Measurements from ENCODE around the gene ITGA1.
"Not testable (repeated sequence)": the region's sequence is repeated elsewhere in the genome, so short reads cannot be mapped to it uniquely, and the experiment has no call there.

ITGA1 gene

DNA sequence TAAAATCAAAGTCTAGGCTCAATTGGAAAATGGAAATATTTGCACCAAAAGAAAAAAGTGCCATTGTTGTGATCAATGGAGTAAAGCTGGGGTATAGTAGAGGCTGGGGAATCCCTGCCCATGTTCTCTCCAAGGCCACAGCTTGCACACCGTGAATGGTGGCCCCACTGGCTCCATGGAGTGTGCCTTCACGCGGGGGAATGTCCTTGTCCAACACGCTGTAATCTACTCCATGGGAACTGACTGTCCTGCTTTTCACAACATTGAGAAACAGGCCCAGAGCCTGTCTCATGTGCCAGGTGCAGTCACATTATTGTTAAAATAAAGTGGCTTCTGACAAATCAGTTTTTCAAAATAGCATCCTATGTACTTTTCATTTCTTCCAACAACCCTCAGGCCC lies 168.3 kb downstream of the ITGA1 start:
- no peak for ATAC-seq (ENCODE audit: low read depth)
- peaks cover 4% of the 10 kb centered on the region for H3K4me1 ChIP-seq (ENCODE audit: insufficient read depth, poor library complexity, severe bottlenecking)
- H3K27me3 ChIP-seq (ENCODE audit: insufficient read depth, poor library complexity, severe bottlenecking) = no peaks in the 10 kb centered on the region
- H3K4me3 ChIP-seq (ENCODE audit: severe bottlenecking) = no peak overlapping the region
- TF ChIP-seq, protein P1, sequence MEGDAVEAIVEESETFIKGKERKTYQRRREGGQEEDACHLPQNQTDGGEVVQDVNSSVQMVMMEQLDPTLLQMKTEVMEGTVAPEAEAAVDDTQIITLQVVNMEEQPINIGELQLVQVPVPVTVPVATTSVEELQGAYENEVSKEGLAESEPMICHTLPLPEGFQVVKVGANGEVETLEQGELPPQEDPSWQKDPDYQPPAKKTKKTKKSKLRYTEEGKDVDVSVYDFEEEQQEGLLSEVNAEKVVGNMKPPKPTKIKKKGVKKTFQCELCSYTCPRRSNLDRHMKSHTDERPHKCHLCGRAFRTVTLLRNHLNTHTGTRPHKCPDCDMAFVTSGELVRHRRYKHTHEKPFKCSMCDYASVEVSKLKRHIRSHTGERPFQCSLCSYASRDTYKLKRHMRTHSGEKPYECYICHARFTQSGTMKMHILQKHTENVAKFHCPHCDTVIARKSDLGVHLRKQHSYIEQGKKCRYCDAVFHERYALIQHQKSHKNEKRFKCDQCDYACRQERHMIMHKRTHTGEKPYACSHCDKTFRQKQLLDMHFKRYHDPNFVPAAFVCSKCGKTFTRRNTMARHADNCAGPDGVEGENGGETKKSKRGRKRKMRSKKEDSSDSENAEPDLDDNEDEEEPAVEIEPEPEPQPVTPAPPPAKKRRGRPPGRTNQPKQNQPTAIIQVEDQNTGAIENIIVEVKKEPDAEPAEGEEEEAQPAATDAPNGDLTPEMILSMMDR (IDR thresholded peaks at IDR 0.05; ENCODE audit: poor library complexity, severe bottlenecking) = no peak
- H3K9me3 ChIP-seq (ENCODE audit: severe bottlenecking) = no peaks in the 10 kb centered on the region
- H3K36me3 ChIP-seq (ENCODE audit: low read depth) = no peaks in the 10 kb centered on the region
- no peak overlapping the region for H3K27ac ChIP-seq (ENCODE audit: poor library complexity, severe bottlenecking)
- DNase-seq (ENCODE audit: low spot score) = no peak

DNA sequence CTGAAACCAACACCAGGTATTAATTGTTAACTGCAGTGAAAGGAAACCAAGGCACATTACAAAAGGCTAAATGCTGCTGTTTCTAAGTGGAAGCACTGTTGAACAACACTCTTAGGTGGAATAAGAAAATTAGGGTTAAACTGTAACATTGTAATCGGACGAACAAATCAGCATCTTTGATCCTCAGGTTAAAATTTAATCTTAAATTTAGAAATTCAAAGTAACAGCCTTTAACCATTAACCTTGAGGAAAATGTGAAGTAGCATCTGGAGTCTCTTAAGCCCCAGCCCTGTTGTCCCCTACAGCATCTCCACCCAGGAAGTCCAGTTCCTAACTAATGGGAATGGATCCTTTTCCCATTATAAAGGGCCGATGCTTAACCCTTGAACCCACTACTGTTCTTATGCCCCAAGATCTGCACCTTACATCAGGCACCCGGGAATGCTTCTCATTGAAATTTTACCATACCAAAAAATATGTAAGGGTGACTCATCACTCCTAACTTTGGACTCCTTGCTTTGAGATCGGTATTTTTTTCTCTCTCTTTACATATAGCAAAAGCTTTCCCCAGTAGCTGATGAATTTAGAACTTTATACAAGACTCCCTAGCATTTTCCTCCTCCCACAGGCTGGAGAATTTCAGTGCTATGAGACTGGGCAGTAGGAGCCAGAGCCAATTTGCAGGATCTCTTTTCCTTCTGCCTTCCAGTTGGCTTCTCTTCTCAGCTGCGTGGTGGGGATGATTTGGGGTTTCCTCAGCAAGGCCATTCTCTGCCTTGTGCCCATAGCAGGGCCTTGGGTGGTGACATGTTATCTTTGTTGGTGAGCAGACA lies 169.4 kb downstream of the ITGA1 start:
- H3K4me3 ChIP-seq (ENCODE audit: severe bottlenecking) = no peak overlapping the region
- no peak for ATAC-seq (ENCODE audit: low read depth)
- no peaks in the 10 kb centered on the region for H3K36me3 ChIP-seq (ENCODE audit: low read depth)

DNA sequence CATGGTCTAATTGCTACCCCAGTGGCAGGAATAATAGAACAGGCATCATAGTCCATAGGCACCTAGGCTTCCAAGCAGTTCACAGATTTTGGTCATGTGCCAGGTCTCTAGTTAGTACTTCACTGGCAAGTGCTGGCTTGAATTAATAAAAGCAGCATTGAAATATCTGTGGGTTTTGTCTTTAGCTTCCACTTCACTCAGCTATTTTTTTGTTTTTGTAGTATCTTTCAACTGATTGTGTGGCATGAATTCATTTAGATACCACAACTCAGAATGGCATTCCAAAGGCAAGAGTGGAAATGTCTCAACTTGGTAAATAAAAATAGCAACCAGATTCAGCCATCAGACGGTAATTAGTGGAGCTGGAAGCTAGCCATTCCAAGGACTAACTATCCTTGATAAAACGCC lies 173.6 kb downstream of the ITGA1 start:
- peak overlapping the region; percentile 52 for H3K27ac ChIP-seq (ENCODE audit: poor library complexity, severe bottlenecking)
- DNase-seq (ENCODE audit: low spot score) = no peak

More for the DNA sequence above, 169.4 kb downstream of the ITGA1 start:
- Histone ChIP-seq H3K9me3 (ENCODE audit: severe bottlenecking) (no peaks in the 10 kb centered on the region), H3K27ac (ENCODE audit: poor library complexity, severe bottlenecking) (no peak overlapping the region), H3K4me1 (ENCODE audit: insufficient read depth, poor library complexity, severe bottlenecking) (peaks cover 5% of the 10 kb centered on the region), H3K27me3 (ENCODE audit: insufficient read depth, poor library complexity, severe bottlenecking) (no peaks in the 10 kb centered on the region)
- TF ChIP-seq, protein P1 (IDR thresholded peaks at IDR 0.05; ENCODE audit: poor library complexity, severe bottlenecking) = no peak
- DNase-seq (ENCODE audit: low spot score) = no peak

DNA sequence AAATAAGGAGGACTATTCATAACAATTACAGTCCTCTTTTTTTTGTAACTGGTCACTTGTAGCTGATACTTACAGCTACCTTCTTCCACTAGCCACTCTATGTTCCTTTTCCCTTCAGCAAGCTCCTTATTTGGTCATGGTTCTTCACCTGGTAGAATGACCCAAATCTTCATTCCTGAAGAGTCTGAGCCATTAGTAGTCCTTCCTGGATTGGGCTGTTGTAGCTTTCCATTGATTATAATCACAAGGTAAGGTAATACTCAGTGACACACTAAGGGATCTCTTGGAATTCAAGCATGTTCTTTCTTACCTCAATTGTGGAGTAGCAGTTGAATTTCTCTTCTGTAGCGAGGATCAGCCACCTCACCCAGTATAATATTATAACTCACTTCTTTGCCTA lies 175.9 kb downstream of the ITGA1 start:
- peaks cover 13% of the 10 kb centered on the region for H3K4me1 ChIP-seq (ENCODE audit: insufficient read depth, poor library complexity, severe bottlenecking)
- DNase-seq (ENCODE audit: low spot score) = no peak
- H3K27me3 ChIP-seq (ENCODE audit: insufficient read depth, poor library complexity, severe bottlenecking) = no peaks in the 10 kb centered on the region
- H3K9me3 ChIP-seq (ENCODE audit: severe bottlenecking) = no peaks in the 10 kb centered on the region
- peak; percentile 79 for ATAC-seq (ENCODE audit: low read depth)
- H3K36me3 ChIP-seq (ENCODE audit: low read depth) = no peaks in the 10 kb centered on the region
- H3K4me3 ChIP-seq (ENCODE audit: severe bottlenecking) = no peak overlapping the region
- TF ChIP-seq, protein P1 (IDR thresholded peaks at IDR 0.05; ENCODE audit: poor library complexity, severe bottlenecking) = no peak
- H3K27ac ChIP-seq (ENCODE audit: poor library complexity, severe bottlenecking) = peak overlapping the region; percentile 9

More for the DNA sequence above, 173.6 kb downstream of the ITGA1 start:
- Histone ChIP-seq H3K4me3 (ENCODE audit: severe bottlenecking) (no peak overlapping the region), H3K27me3 (ENCODE audit: insufficient read depth, poor library complexity, severe bottlenecking) (no peaks in the 10 kb centered on the region), H3K9me3 (ENCODE audit: severe bottlenecking) (no peaks in the 10 kb centered on the region), H3K4me1 (ENCODE audit: insufficient read depth, poor library complexity, severe bottlenecking) (peaks cover 13% of the 10 kb centered on the region), H3K36me3 (ENCODE audit: low read depth) (no peaks in the 10 kb centered on the region)
- no peak; the same call in 2 of the 3 replicates for ATAC-seq (ENCODE audit: low read depth)
- TF ChIP-seq, protein P1 (IDR thresholded peaks at IDR 0.05; ENCODE audit: poor library complexity, severe bottlenecking) = no peak

DNA sequence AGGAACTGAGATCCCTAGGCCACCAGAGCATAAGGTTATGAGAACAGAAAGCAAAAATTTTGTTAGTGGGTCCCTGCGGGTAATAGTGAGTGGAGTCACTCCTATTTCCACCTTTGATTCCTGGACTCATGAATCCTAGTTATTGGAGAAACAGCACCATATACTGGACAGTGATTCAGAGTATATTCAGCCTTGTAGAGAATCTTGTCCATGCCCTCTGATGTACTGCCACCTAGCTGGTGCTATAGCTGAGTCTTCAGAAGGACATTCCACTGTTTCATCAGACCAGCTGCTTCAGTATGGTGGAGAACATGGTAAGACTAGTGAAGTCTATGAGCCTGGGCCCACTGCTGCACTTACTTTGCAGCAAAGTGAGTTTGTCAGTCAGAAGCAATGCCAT lies 176.4 kb downstream of the ITGA1 start:
- no peaks in the 10 kb centered on the region for H3K36me3 ChIP-seq (ENCODE audit: low read depth)
- H3K4me3 ChIP-seq (ENCODE audit: severe bottlenecking) = no peak overlapping the region
- H3K9me3 ChIP-seq (ENCODE audit: severe bottlenecking) = peaks cover 2% of the 10 kb centered on the region
- H3K27me3 ChIP-seq (ENCODE audit: insufficient read depth, poor library complexity, severe bottlenecking) = no peaks in the 10 kb centered on the region
- peaks cover 13% of the 10 kb centered on the region for H3K4me1 ChIP-seq (ENCODE audit: insufficient read depth, poor library complexity, severe bottlenecking)
- H3K27ac ChIP-seq (ENCODE audit: poor library complexity, severe bottlenecking) = peak overlapping the region; percentile 9
- TF ChIP-seq, protein P1 (IDR thresholded peaks at IDR 0.05; ENCODE audit: poor library complexity, severe bottlenecking) = peak; percentile 22
- DNase-seq (ENCODE audit: low spot score) = no peak
- peak; percentile 76 for ATAC-seq (ENCODE audit: low read depth)

DNA sequence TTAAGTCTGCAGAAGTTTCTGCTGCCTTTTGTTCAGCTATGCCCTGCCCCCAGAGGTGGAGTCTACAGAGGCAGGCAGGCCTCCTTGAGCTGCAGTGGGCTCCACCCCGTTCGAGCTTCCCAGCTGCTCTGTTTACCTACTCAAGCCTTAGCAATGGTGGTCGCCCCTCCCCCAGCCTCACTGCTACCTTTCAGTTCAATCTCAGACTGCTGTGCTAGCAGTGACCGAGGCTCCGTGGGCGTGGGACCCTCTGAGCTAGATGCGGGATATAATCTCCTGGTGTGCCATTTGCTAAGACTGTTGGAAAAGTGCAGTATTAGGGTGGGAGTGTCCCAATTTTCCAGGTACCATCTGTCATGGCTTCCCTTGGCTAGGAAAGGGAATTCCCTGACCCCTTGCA lies 188.4 kb downstream of the ITGA1 start:
- not testable (repeated sequence) for H3K4me1 ChIP-seq (ENCODE audit: insufficient read depth, poor library complexity, severe bottlenecking); DNase-seq (ENCODE audit: low spot score); H3K27me3 ChIP-seq (ENCODE audit: insufficient read depth, poor library complexity, severe bottlenecking); H3K9me3 ChIP-seq (ENCODE audit: severe bottlenecking); H3K36me3 ChIP-seq (ENCODE audit: low read depth); H3K27ac ChIP-seq (ENCODE audit: poor library complexity, severe bottlenecking); ATAC-seq (ENCODE audit: low read depth); H3K4me3 ChIP-seq (ENCODE audit: severe bottlenecking)

Measured in RWPE2 (cell line).